Endothelial cell (in vitro differentiated cells): ENCODE data around the gene ARIH1. TPM values are rescaled to one million over a fixed set of nuclear protein-coding genes. Genes with fewer than 3 reads are reported as not detected.

Source experiments
- DNase-seq: peaks from one replicate; pipeline ENCODE4 v3.0.0; 2021; ENCODE audit warnings: low spot score
- H3K27ac Mint-ChIP-seq: one replicate; pipeline ENCODE4 v1.8.0; 2021; ENCODE audit warnings: mixed read lengths, inconsistent platforms; ENCODE audit not compliant: unreplicated experiment
- H3K27me3 Mint-ChIP-seq: one replicate; pipeline ENCODE4 v1.8.0; 2021; ENCODE audit warnings: mild to moderate bottlenecking, moderate library complexity, mixed read lengths, inconsistent platforms; ENCODE audit not compliant: unreplicated experiment
- H3K36me3 Mint-ChIP-seq: one replicate; pipeline ENCODE4 v1.8.0; 2021; ENCODE audit warnings: mild to moderate bottlenecking, low read depth, mixed read lengths, inconsistent platforms; ENCODE audit not compliant: unreplicated experiment
- H3K4me1 Mint-ChIP-seq: one replicate; pipeline ENCODE4 v1.8.0; 2021; ENCODE audit warnings: mild to moderate bottlenecking, mixed read lengths, inconsistent platforms; ENCODE audit not compliant: unreplicated experiment
- H3K4me3 Mint-ChIP-seq: one replicate; pipeline ENCODE4 v1.8.0; 2021; ENCODE audit warnings: mild to moderate bottlenecking, mixed read lengths, inconsistent platforms; ENCODE audit not compliant: unreplicated experiment
- H3K9me3 Mint-ChIP-seq: one replicate; pipeline ENCODE4 v1.8.0; 2021; ENCODE audit warnings: mixed read lengths, inconsistent platforms; ENCODE audit not compliant: unreplicated experiment
- CTCF ChIP-seq: fragments of 200-600 bp; sonication (generic); IDR thresholded peaks from one replicate; pipeline ENCODE4 v1.5.0; 2021; ENCODE audit warnings: antibody characterized with exemption; ENCODE audit not compliant: unreplicated experiment
- total RNA-seq: library from RNA; stranded (reverse); fragmentation: NEBNext Ultra II Directional; extraction: Animal tissue kit (Norgen Biotek cat#: 25700); gene quantifications from one replicate; pipeline ENCODE4 v1.2.1, GENCODE V29; 2021; ENCODE audit not compliant: unreplicated experiment

The ARIH1 gene
- total RNA-seq, 1 donor from 2014 or later: 184 TPM

- Mint-ChIP-seq H3K4me3 (no peak overlapping the region), H3K4me1 (peaks cover 9% of the 10 kb centered on the region), H3K27ac (no peak overlapping the region), H3K36me3 (peaks cover 5% of the 10 kb centered on the region), H3K27me3 (no peaks in the 10 kb centered on the region), H3K9me3 (no peaks in the 10 kb centered on the region)
- no peak for TF ChIP-seq CTCF
- DNase-seq: no peak
These were observed 12.0 kb downstream of the ARIH1 start for GRCh38 chr15:72486144-72486543.

GRCh38 chr15:72487070-72487797 lies 13.1 kb downstream of the ARIH1 start:
- no peak for DNase-seq
- Mint-ChIP-seq H3K4me1 (peaks cover 6% of the 10 kb centered on the region), H3K36me3 (peaks cover 3% of the 10 kb centered on the region), H3K27me3 (no peaks in the 10 kb centered on the region), H3K4me3 (no peak overlapping the region), H3K9me3 (no peaks in the 10 kb centered on the region), H3K27ac (peak overlapping the region; percentile 15)
- TF ChIP-seq CTCF: no peak

- Mint-ChIP-seq H3K4me1 (peaks cover 6% of the 10 kb centered on the region), H3K27me3 (no peaks in the 10 kb centered on the region), H3K9me3 (no peaks in the 10 kb centered on the region), H3K4me3 (no peak overlapping the region), H3K36me3 (no peaks in the 10 kb centered on the region), H3K27ac (no peak overlapping the region)
- no peak for DNase-seq
- no peak for TF ChIP-seq CTCF
These were observed 14.4 kb downstream of the ARIH1 start for GRCh38 chr15:72488558-72488957.

- no peak overlapping the region for H3K27ac Mint-ChIP-seq
- DNase-seq: no peak
- no peak for TF ChIP-seq CTCF
- H3K4me3 Mint-ChIP-seq: no peak overlapping the region
- H3K27me3 Mint-ChIP-seq: peaks cover 2% of the 10 kb centered on the region
- peaks cover 14% of the 10 kb centered on the region for H3K4me1 Mint-ChIP-seq
- H3K36me3 Mint-ChIP-seq: peaks cover 2% of the 10 kb centered on the region
- H3K9me3 Mint-ChIP-seq: no peaks in the 10 kb centered on the region
These were observed 15.9 kb downstream of the ARIH1 start for GRCh38 chr15:72489943-72490554.

GRCh38 chr15:72491768-72492167 lies 17.6 kb downstream of the ARIH1 start:
- Mint-ChIP-seq H3K36me3 (peaks cover 2% of the 10 kb centered on the region), H3K4me1 (peaks cover 14% of the 10 kb centered on the region), H3K9me3 (no peaks in the 10 kb centered on the region), H3K27ac (no peak overlapping the region), H3K4me3 (no peak overlapping the region), H3K27me3 (peaks cover 2% of the 10 kb centered on the region)
- DNase-seq: no peak
- no peak for TF ChIP-seq CTCF
